GM19193 (cell line): Measurements from ENCODE around the gene UCHL1.

Source experiments
- POLR2A ChIP-seq: IDR thresholded peaks from 4 replicates; pipeline ENCODE4 v1.6.1; 2011; ENCODE audit not compliant: insufficient read depth, insufficient read length; ENCODE audit errors: extremely low read depth

UCHL1 gene

DNA sequence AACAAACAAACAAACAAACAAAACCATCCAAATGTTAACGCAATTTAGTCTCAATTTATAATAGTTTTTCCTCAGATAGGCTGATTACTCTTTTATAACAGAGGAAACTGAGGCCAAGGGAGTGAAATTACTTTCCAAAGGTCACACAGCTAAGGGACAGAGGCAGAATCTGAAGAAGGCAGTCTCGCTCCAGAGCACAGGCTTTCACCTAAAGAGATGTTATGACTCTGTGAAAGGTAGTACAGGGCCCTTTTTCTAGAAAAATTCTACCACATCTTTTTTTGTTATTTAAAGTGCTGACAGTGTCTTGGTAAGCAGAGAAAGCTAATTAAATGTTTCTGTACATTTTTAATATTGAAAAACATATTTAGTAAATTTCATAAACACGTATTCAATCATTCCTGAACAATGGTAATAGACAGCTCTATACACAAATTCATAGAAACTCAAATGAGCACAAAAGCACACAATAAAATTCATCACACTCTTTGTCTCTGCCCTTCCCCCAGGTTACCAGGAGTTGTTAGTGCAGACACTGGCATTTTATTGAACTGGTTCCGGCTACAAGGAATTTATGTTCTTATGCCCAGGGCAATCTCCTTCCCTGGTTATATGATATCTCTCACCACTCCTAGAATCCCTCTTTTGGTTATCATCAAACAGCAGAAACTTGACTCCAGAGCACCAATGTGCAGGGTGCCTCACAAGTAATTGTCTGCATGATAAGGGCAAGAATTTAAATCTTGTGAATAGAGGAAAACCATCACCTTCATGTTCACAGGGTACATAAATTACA lies 34.7 kb upstream of the UCHL1 start:
- TF ChIP-seq POLR2A: no peak

DNA sequence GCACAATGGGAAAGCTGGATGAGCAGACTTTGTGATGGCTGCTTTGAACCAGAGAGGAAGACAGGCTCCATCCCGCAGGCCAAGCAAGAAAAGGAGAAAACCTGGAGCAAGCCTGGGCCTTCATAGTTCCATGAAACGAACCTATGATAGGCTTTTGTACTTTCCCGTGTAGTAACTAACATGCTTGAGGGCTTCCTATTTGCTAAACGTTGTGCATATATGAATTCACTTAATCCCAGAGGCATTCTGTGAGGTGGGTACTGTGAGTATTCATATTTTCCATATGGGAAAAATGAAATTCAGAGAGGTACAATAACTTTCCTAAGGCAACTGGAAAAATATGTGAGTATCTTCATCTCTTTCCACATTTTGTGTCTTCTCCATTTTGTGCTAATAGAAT lies 28.8 kb upstream of the UCHL1 start:
- TF ChIP-seq POLR2A: no peak

DNA sequence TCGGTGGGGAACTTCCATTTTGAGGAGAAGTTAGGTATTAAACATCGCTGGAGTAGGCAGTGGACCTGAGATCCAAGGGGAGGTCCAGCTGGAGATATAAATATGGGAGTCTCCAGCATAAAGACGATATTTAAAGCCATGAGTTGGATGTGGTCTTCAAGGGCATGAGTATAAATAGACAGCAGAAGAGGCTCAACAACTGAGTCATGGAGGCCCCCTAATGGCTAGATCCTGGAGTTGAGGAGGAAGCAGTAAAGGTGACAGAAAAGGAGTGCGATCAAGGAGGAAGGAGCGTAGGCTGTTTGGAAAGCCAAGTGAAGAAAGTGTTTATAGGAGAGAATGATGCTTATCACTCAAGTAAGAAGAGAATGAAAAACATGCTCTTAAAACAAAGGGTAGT lies 24.3 kb upstream of the UCHL1 start:
- no peak for TF ChIP-seq POLR2A

DNA sequence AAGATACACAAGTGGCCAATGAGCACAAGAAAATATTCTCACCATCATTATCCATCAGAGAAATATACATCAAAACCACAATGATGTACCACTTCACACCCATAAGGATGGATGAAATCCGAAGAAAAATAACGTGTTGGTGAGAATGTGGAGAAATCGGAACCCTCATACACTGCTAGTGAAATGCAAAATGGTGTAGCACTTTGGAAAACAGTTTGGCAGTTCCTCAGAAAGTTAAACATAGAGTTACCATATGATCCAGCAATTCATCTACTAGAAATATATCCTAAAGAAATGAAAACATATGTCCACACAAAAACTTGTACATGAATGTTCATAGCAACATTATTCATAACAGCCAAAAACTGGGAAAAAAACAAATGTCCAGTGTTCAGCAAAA lies 23.9 kb upstream of the UCHL1 start:
- no peak for TF ChIP-seq POLR2A

DNA sequence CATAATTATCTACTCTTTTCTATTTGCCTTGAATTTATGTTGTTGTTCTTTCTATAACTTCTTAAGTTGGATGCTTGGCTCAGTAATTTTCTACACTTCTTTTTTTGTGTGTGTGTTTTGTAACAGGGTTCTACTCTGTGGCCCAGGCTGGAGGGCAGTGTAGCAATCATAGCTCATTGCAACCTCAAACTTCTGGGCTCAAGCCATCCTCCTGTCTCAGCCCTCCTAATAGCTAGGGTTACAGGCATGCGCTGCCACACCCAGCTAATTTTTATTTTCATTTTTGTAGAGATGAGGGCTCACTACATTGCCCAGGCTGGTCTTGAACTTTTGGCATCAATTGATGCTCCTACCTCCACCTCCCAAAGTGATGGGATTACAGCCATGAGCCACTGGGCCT lies 20.7 kb upstream of the UCHL1 start:
- TF ChIP-seq POLR2A: no peak

DNA sequence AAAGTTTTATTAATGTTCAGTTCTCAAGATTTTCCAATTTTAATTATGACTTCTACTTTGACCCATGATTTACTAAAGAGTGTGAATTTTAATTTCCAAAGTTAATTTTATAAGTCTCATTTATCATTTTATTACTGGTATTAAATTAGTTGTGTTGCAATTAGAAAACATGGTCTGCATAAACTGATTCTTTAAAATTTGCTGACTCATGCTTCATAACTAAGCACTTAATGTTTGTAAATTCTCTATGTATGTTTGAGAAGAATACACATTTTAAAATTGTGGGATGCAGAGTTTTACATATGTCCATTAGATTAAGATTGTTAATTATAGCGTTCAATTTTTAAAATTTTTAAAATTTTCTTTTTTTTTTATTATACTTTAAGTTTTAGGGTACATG lies 20.2 kb upstream of the UCHL1 start:
- TF ChIP-seq POLR2A: no peak

DNA sequence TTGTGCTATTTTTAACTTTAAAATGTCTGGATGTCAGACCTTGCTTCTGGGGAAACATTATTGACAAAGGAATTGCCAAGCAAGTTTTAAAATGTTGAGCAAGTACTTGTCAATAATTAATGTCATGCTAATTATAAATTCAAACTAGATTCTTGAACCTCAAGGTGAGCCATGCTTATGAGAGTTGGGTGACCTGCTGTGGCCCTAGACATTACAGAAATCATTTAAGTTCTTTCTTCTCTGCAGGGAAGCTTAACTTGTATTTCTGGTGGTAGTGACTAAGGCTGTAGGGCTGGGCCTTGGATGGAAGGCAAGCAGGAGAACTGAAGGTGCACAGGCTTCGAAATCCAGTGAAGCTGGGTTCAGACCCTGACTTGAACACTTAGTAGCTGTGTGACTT lies 14.8 kb upstream of the UCHL1 start:
- TF ChIP-seq POLR2A: no peak

DNA sequence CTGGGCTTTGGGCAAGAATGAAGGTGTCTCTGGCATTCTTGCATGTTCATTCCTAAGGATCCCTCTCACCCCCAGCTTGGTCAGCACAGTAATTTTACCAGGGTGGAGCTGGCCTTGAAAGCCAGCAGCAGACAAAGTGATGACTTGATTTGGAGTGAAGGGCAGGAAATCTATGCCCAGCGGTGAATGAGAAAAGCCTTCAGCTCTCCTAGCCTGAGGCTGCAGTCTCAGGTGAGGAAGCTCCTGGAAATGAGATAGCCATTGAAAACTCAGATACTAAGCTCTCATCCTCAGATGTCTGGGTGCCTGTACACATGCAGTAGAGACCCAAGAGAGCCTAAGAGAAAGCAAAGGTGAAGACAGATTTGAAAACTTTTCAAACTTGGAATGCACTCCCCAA lies 10.7 kb upstream of the UCHL1 start:
- TF ChIP-seq POLR2A: no peak

DNA sequence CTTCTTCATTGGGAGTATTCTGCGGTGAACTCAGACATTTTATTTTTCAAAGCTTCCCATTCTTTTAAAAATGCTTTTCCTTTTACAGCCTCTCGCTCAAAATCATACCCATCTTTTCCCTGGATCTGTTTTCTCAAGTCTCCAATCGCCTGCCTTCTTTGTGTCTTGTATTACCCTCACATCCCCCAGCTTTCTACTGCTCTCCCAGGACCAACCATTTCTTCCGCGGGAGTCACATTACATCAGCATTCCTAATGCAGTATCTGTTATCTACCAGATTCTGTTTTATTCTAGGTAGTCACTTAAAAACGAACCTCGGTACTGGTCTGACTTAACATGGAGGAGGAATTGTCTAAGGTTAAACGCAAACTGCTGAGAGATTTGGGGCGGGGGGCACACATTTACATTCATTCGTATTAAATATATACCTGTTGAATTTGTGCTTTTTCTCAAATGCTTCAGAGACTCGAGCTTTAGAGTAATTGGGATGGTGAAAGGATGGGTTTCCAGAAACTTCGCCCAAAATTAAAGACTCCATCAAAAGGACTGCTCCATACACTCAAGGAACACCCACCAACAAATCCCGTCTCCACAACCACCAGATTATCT lies 493 bp upstream of the UCHL1 start:
- TF ChIP-seq POLR2A: no peak

DNA sequence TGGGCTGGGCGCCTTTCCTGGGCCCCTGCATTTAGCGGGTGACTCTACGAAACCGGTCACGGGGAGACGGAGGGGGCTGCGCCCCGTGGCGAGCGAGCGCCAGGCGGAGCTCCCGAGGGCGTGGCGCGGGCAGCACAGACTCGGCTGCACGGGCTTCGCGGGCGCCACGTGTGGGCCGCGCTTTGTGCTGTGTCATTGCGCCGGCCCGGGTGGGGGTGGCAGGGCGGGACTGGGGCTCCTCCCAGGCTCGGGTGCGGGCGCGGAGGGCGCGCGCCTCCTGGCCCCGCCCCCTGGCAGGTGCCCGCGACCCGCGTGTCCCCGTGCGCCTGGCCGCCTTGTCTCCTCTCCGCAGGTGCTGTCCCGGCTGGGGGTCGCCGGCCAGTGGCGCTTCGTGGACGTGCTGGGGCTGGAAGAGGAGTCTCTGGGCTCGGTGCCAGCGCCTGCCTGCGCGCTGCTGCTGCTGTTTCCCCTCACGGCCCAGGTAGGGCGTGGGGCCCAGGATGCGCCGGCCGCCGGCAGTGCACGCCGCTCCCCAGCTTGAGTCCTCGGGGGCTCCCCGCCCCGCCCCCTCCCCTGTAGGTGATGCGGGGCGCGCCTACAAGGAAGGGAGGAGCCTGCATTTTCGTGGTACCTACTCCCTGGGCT lies 651 bp downstream of the UCHL1 start:
- TF ChIP-seq POLR2A: no peak

DNA sequence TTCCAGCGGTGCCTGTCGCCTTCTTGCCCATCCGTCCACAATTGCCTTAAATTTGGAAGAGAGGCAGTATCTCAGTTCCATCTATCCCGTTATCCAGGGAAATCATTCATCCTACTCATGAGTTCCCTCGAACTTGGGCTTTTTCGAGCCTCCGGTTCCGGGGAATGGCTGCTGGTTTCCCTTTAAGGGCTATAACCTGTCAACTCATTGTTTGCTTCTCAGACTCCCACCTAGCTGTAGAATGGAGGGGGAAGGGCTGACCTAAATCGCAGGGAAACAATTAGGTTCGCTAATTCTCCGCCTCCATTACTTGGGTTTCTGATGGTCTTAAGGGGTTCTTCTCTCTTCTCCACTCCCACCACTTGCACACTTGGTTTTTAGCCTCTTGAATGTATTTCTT lies 1.2 kb downstream of the UCHL1 start:
- TF ChIP-seq POLR2A: no peak

DNA sequence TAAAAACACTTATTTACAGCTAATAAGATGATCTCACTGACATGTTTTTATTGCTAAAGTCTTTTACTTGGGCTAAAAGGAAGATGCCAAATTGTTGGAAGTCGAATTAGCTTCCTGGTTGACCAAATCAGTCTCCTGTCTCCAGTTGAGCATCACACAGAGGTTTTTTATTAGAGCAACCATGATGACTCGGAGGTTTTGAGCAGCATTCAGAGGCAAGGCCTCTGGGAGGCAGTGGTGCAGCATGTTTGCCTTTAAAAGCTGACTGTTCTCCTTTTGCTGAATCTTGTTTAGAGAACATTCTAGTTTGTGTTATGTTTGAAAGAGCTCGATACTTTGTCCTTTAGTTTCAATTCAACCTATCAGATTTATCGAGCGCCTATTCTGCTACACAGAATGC lies 2.1 kb downstream of the UCHL1 start:
- TF ChIP-seq POLR2A: no peak

DNA sequence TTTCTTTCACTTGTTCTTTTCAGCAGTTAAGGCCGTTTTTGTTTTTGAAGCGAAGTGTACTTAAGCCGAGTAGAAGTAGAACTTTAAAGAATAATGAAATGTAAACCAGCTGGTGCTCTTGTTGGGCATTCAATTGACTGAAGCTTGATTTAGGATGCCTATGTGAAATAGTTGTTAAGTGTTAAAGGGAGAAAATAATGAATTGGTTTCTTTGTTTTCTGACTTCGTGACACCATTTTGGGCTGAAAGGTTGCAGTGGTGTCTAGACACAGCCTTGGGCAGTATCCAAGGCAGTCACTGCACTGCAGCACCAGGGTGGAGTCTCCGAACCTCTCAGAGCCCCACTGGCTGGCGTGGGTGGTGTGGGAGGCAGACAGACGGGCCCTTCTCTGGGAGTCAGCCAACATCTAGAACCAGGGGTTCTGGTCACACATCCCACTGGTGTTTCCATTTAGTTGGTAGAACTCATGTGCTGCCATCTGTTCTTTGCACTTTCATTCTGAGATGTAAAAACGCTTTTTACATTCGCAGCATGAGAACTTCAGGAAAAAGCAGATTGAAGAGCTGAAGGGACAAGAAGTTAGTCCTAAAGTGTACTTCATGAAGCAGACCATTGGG lies 3.5 kb downstream of the UCHL1 start:
- no peak for TF ChIP-seq POLR2A

DNA sequence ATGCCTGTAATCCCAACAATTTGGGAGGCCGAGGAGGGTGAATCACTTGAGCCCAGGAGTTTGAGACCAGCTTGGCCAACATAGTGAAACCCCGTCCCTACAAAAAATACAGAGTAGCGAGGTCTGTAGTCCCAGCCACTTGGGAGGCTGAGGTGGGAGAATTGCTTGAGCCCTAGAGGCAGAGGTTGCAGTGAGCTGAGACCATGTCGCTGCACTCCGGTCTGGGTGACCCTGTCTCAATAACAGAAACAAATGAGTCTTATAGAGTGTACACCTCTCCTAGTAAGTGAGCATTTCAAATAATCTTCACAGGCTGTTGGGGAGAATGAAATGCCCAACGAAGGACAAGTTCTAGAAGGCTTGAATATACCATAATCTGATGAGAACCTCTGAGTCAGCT lies 5.5 kb downstream of the UCHL1 start:
- no peak for TF ChIP-seq POLR2A

DNA sequence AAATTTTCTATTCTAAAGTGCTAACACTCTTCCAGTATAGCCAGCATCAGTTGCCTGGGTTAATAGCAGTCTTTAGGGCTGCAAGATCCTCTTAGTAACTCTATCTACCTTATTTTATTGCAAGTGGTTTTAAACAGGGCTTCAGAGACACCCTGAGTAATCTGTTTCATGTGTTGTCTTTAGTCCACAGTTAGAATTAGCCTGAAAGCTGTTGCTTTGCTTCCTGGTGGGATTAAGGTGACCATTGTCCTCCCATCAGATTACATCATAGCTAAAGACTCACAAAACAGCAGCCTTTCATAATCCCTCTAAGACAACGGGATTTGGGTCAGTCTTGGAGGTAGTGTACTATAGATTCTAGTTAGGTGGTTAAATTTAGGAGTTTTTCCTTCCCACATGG lies 7.5 kb downstream of the UCHL1 start:
- TF ChIP-seq POLR2A: no peak

DNA sequence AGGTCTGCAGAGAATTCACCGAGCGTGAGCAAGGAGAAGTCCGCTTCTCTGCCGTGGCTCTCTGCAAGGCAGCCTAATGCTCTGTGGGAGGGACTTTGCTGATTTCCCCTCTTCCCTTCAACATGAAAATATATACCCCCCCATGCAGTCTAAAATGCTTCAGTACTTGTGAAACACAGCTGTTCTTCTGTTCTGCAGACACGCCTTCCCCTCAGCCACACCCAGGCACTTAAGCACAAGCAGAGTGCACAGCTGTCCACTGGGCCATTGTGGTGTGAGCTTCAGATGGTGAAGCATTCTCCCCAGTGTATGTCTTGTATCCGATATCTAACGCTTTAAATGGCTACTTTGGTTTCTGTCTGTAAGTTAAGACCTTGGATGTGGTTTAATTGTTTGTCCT lies 11.3 kb downstream of the UCHL1 start:
- no peak for TF ChIP-seq POLR2A
